Suprapubic skin (tissue), 4 donors: ENCODE measurements around the gene INPP4B. TPM values are rescaled to one million over a fixed set of nuclear protein-coding genes. Genes with fewer than 3 reads are reported as not detected.

Experiments
- DNase-seq, 2 donors: peaks; one replicate each; pipeline ENCODE4 v3.0.0-alpha.2; 2019; ENCODE audit warnings: low spot score in 2 of 2
- H3K27ac ChIP-seq: fragments of 200-600 bp; sonication (generic); one replicate; pipeline ENCODE4 v1.5.1; 2019
- H3K27me3 ChIP-seq: fragments of 200-600 bp; sonication (generic); one replicate; pipeline ENCODE4 v1.5.1; 2019
- H3K36me3 ChIP-seq: fragments of 200-600 bp; sonication (generic); one replicate; pipeline ENCODE4 v1.5.1; 2019
- H3K4me1 ChIP-seq: fragments of 200-600 bp; sonication (generic); one replicate; pipeline ENCODE4 v1.5.1; 2019
- H3K4me3 ChIP-seq: fragments of 200-600 bp; sonication (generic); one replicate; pipeline ENCODE4 v1.5.1; 2019; ENCODE audit warnings: mild to moderate bottlenecking
- H3K9me3 ChIP-seq: fragments of 200-600 bp; sonication (generic); one replicate; pipeline ENCODE4 v1.5.1; 2019
- CTCF ChIP-seq, 2 donors: fragments of 200-600 bp in 1 of 2; fragments of 450-650 bp in 1 of 2; sonication (generic) in 1 of 2; IDR thresholded peaks; one replicate each; pipeline ENCODE4 v1.5.1; 2016 to 2019; ENCODE audit warnings: antibody characterized with exemption in 2 of 2, mild to moderate bottlenecking in 1 of 2, moderate library complexity in 1 of 2
- EP300 ChIP-seq: sonication (generic); formaldehyde crosslinking; IDR thresholded peaks from one replicate; pipeline ENCODE4 v1.6.1; 2017; ENCODE audit warnings: antibody characterized with exemption
- POLR2A ChIP-seq, 2 donors: fragments of 450-650 bp; IDR thresholded peaks; one replicate each; pipeline ENCODE4 v1.6.1; 2017; ENCODE audit warnings: antibody characterized with exemption in 2 of 2, mild to moderate bottlenecking in 2 of 2, moderate library complexity in 2 of 2
- POLR2AphosphoS5 ChIP-seq, 3 donors: sonication (generic); formaldehyde crosslinking; IDR thresholded peaks; one replicate each; pipeline ENCODE4 v1.6.1; 2017; ENCODE audit warnings: antibody characterized with exemption in 3 of 3
- WGBS: methylation state at CpG from one replicate; pipeline ENCODE4 v1.1.5; 2018; 5-methylcytosine and 5-hydroxymethylcytosine counted together
- total RNA-seq, 4 donors: library from RNA; depleted of rRNA; stranded (reverse); fragments of >200 nt; gene quantifications; one replicate each; pipeline ENCODE4 v1.1.0, GENCODE V29; 2016

INPP4B gene
- total RNA-seq, 4 donors from 2014 or later = 12.4 to 27.4 (median 17.4) TPM

- Histone ChIP-seq H3K4me1 (no peaks in the 10 kb centered on the region), H3K27ac (no peak overlapping the region), H3K36me3 (no peaks in the 10 kb centered on the region), H3K9me3 (no peaks in the 10 kb centered on the region), H3K4me3 (no peak overlapping the region), H3K27me3 (no peaks in the 10 kb centered on the region)
- 79% methylated on average over 4 of the region's 4 CpGs for WGBS
- no peak for DNase-seq
- no peak for TF ChIP-seq EP300
- no peak for TF ChIP-seq CTCF (IDR thresholded peaks at IDR 0.05)
- TF ChIP-seq POLR2AphosphoS5 (IDR thresholded peaks at IDR 0.05) = no peak
- no peak for TF ChIP-seq POLR2A (IDR thresholded peaks at IDR 0.05)
Measured at GRCh38 chr4:142104041-142104440, 742.1 kb downstream of the INPP4B start.

GRCh38 chr4:142101401-142101800, 744.7 kb downstream of the INPP4B start:
- no peaks in the 10 kb centered on the region for H3K27me3 ChIP-seq
- H3K4me3 ChIP-seq = no peak overlapping the region
- no peak for DNase-seq
- WGBS = 82% methylated on average over 1 of the region's 1 CpG
- TF ChIP-seq POLR2AphosphoS5 (IDR thresholded peaks at IDR 0.05) = no peak
- TF ChIP-seq POLR2A (IDR thresholded peaks at IDR 0.05) = no peak
- no peak for TF ChIP-seq EP300
- no peak for TF ChIP-seq CTCF (IDR thresholded peaks at IDR 0.05)
- H3K4me1 ChIP-seq = peaks cover 4% of the 10 kb centered on the region
- H3K9me3 ChIP-seq = no peaks in the 10 kb centered on the region
- H3K27ac ChIP-seq = no peak overlapping the region
- H3K36me3 ChIP-seq = no peaks in the 10 kb centered on the region

- no peaks in the 10 kb centered on the region for H3K27me3 ChIP-seq
- DNase-seq = no peak
- H3K4me1 ChIP-seq = peaks cover 8% of the 10 kb centered on the region
- no peak overlapping the region for H3K27ac ChIP-seq
- no peaks in the 10 kb centered on the region for H3K9me3 ChIP-seq
- H3K4me3 ChIP-seq = no peak overlapping the region
- no peaks in the 10 kb centered on the region for H3K36me3 ChIP-seq
- TF ChIP-seq EP300 (no peak), CTCF (IDR thresholded peaks at IDR 0.05) (no peak), POLR2A (IDR thresholded peaks at IDR 0.05) (no peak), POLR2AphosphoS5 (IDR thresholded peaks at IDR 0.05) (no peak)
Measured at GRCh38 chr4:142100941-142101340, 745.2 kb downstream of the INPP4B start.

GRCh38 chr4:142098900-142099545, 747.1 kb downstream of the INPP4B start:
- WGBS = 70% methylated on average over 1 of the region's 1 CpG
- no peaks in the 10 kb centered on the region for H3K9me3 ChIP-seq
- no peaks in the 10 kb centered on the region for H3K36me3 ChIP-seq
- peaks cover 8% of the 10 kb centered on the region for H3K4me1 ChIP-seq
- no peak overlapping the region for H3K4me3 ChIP-seq
- TF ChIP-seq POLR2A (IDR thresholded peaks at IDR 0.05) = no peak
- no peak for TF ChIP-seq CTCF (IDR thresholded peaks at IDR 0.05)
- TF ChIP-seq EP300 = no peak
- TF ChIP-seq POLR2AphosphoS5 (IDR thresholded peaks at IDR 0.05) = no peak
- no peaks in the 10 kb centered on the region for H3K27me3 ChIP-seq
- H3K27ac ChIP-seq = no peak overlapping the region
- no peak for DNase-seq

- WGBS = 92% methylated on average over 3 of the region's 3 CpGs
- Histone ChIP-seq H3K27ac (no peak overlapping the region), H3K4me1 (peaks cover 8% of the 10 kb centered on the region), H3K9me3 (no peaks in the 10 kb centered on the region), H3K4me3 (no peak overlapping the region), H3K27me3 (no peaks in the 10 kb centered on the region), H3K36me3 (no peaks in the 10 kb centered on the region)
- DNase-seq = no peak
- no peak for TF ChIP-seq POLR2A (IDR thresholded peaks at IDR 0.05)
- TF ChIP-seq EP300 = no peak
- no peak for TF ChIP-seq CTCF (IDR thresholded peaks at IDR 0.05)
- no peak for TF ChIP-seq POLR2AphosphoS5 (IDR thresholded peaks at IDR 0.05)
Measured at GRCh38 chr4:142098380-142098779, 747.7 kb downstream of the INPP4B start.
